Camera-type eye (tissue), 1 donor: ENCODE results near the gene COL21A1. TPM values are rescaled to one million over a fixed set of nuclear protein-coding genes. Genes with fewer than 3 reads are reported as not detected.

Experiments used
- total RNA-seq: library from RNA; depleted of rRNA; stranded (reverse); fragments of >200 nt; gene quantifications from one replicate; pipeline ENCODE4 v1.2.3, GENCODE V29; 2014

The COL21A1 gene
- total RNA-seq: 44.6 TPM

DNA sequence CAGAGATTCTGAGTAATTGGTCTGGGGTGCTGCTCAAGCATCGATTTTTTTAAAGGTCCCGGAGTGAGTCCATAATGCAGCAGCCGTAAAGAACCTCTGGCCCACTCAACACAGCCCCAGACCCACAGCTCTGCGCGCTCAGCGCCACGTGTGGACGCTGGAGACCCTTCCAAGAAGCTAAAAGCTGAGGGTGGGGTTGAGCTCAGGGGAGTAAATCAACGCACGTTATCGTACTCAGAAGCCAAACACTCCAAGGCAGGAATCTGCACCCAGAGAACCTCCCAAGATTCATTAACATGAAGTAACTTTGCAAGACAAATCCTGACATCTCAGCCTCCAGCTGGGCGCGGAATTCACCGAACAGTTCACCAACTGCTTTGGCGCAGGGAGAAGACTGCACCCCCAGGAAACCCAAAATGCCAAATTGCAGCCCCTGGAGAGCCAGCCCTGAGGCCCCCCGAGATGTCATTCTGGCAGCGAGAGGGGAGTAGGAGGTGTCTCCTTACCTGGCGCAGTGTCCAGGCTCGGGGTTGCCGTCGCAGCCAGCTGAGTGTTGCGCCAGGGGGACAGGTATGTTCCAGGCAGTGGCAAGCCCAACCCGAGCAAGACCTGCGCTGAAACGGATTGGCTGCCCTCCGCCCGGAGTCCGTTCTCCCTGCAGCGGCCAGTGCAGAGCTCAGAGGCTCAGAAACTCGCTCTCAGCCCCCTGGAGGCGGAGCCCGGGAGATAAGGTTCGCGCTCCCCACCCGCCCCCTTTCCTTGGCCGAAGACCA lies at the start of gene COL21A1:
Gene COL21A1, minus strand, starts transcription at position 700 of the 773 bp plus-strand sequence. CDS start 64,962 bp downstream, outside the sequence.

